ENCODE measurements around the gene BDKRB2.

Gene BDKRB2

GRCh38 chr14:96268431-96269358, 64.1 kb downstream of the BDKRB2 start:
- DNase-seq (ENCODE audit: low read depth in 3 of 3, low spot score in 1 of 3) = no peak

GRCh38 chr14:96269359-96269710, 64.7 kb downstream of the BDKRB2 start:
- no peak for DNase-seq (ENCODE audit: low read depth in 3 of 3, low spot score in 1 of 3)

- no peak for DNase-seq (ENCODE audit: low read depth in 3 of 3, low spot score in 1 of 3)
Measured at GRCh38 chr14:96270565-96271420, 66.2 kb downstream of the BDKRB2 start.

- no peak for DNase-seq (ENCODE audit: low read depth in 3 of 3, low spot score in 1 of 3)
Measured at GRCh38 chr14:96271421-96271762, 66.8 kb downstream of the BDKRB2 start.

- no peak for DNase-seq (ENCODE audit: low read depth in 3 of 3, low spot score in 1 of 3)
Measured at GRCh38 chr14:96272777-96273473, 68.3 kb downstream of the BDKRB2 start.

- no peak for DNase-seq (ENCODE audit: low read depth in 3 of 3, low spot score in 1 of 3)
Measured at GRCh38 chr14:96273629-96274028, 69.0 kb downstream of the BDKRB2 start.

- DNase-seq (ENCODE audit: low read depth in 3 of 3, low spot score in 1 of 3) = no peak
Measured at GRCh38 chr14:96274122-96274521, 69.5 kb downstream of the BDKRB2 start.

GRCh38 chr14:96274543-96274942, 69.9 kb downstream of the BDKRB2 start:
- no peak for DNase-seq (ENCODE audit: low read depth in 3 of 3, low spot score in 1 of 3)

- DNase-seq (ENCODE audit: low read depth in 3 of 3, low spot score in 1 of 3) = peak; percentile 6 to 69 (median 39)
Measured at GRCh38 chr14:96275177-96276112, 70.8 kb downstream of the BDKRB2 start.

- DNase-seq (ENCODE audit: low read depth in 3 of 3, low spot score in 1 of 3) = no peak
Measured at GRCh38 chr14:96277890-96278289, 73.3 kb downstream of the BDKRB2 start.

GRCh38 chr14:96279564-96279963, 74.9 kb downstream of the BDKRB2 start:
- no peak for DNase-seq (ENCODE audit: low read depth in 3 of 3, low spot score in 1 of 3)

- DNase-seq (ENCODE audit: low read depth in 3 of 3, low spot score in 1 of 3) = no peak
Measured at GRCh38 chr14:96280104-96280503, 75.5 kb downstream of the BDKRB2 start.

GRCh38 chr14:96281486-96281885, 76.8 kb downstream of the BDKRB2 start:
- no peak for DNase-seq (ENCODE audit: low read depth in 3 of 3, low spot score in 1 of 3)

- DNase-seq (ENCODE audit: low read depth in 3 of 3, low spot score in 1 of 3) = no peak
Measured at GRCh38 chr14:96284008-96284407, 79.4 kb downstream of the BDKRB2 start.

GRCh38 chr14:96284430-96284829, 79.8 kb downstream of the BDKRB2 start:
- DNase-seq (ENCODE audit: low read depth in 3 of 3, low spot score in 1 of 3) = no peak

GRCh38 chr14:96285667-96286066, 81.0 kb downstream of the BDKRB2 start:
- DNase-seq (ENCODE audit: low read depth in 3 of 3, low spot score in 1 of 3) = no peak

- DNase-seq (ENCODE audit: low read depth in 3 of 3, low spot score in 1 of 3) = no peak
Measured at GRCh38 chr14:96286251-96286650, 81.6 kb downstream of the BDKRB2 start.

GRCh38 chr14:96287856-96288255, 83.2 kb downstream of the BDKRB2 start:
- DNase-seq (ENCODE audit: low read depth in 3 of 3, low spot score in 1 of 3) = no peak
